K562 treated with DMSO at 1 percent for 4 hours (cell line): ENCODE results near the gene PMPCB. TPM values are rescaled to one million over a fixed set of nuclear protein-coding genes. Genes with fewer than 3 reads are reported as not detected.

ENCODE experiments used
- total RNA-seq: library from RNA; unstranded; fragments of 300-600 nt; gene quantifications from 2 replicates; pipeline ENCODE4 v1.2.3, GENCODE V29; 2022; ENCODE audit not compliant: insufficient read depth

Gene PMPCB
- total RNA-seq, result 92.7 and 96.7 TPM in 2 replicates

GRCh38 chr7:103296901-103297836 is at the start of gene PMPCB:
Gene PMPCB, plus strand, starts transcription at chr7:103297435. Its CDS starts 25 bp downstream, at chr7:103297460.

GRCh38 chr7:103344453-103345149 is 47.4 kb downstream of the PMPCB start, which contains the start of gene DNAJC2:
Gene DNAJC2, minus strand, starts transcription at chr7:103344767. Its CDS starts 145 bp downstream, at chr7:103344622.

GRCh38 chr7:103347507-103348267 is 50.5 kb downstream of the PMPCB start, which contains the start of gene PSMC2:
Gene PSMC2, plus strand, starts transcription at chr7:103347643. Its CDS starts 69 bp downstream, at chr7:103347712.

Other genes with a start within 250 kb of the PMPCB start
- gene FBXL13, start 222.6 kb upstream of the PMPCB start, total RNA-seq, result 12.6 and 28.0 TPM in 2 replicates
- gene ARMC10, start 222.3 kb upstream of the PMPCB start, total RNA-seq, result 28.4 and 35.9 TPM in 2 replicates
- gene NAPEPLD, start 148.3 kb upstream of the PMPCB start, total RNA-seq, result 3.4 and 5.2 TPM in 2 replicates
- 38.1 and 45.5 TPM in 2 replicates for gene DNAJC2, start 47.3 kb downstream of the PMPCB start, total RNA-seq
- 249 and 269 TPM in 2 replicates for gene PSMC2, start 50.2 kb downstream of the PMPCB start, total RNA-seq
- gene SLC26A5, start 148.8 kb downstream of the PMPCB start, total RNA-seq, result not detected in 2 replicates